ENCODE measurements around the gene LDLRAD3. TPM values are rescaled to one million over a fixed set of nuclear protein-coding genes. Genes with fewer than 3 reads are reported as not detected.

LDLRAD3 gene
- total RNA-seq, 1 donor from 2014 or later, result 18.2 TPM

DNA sequence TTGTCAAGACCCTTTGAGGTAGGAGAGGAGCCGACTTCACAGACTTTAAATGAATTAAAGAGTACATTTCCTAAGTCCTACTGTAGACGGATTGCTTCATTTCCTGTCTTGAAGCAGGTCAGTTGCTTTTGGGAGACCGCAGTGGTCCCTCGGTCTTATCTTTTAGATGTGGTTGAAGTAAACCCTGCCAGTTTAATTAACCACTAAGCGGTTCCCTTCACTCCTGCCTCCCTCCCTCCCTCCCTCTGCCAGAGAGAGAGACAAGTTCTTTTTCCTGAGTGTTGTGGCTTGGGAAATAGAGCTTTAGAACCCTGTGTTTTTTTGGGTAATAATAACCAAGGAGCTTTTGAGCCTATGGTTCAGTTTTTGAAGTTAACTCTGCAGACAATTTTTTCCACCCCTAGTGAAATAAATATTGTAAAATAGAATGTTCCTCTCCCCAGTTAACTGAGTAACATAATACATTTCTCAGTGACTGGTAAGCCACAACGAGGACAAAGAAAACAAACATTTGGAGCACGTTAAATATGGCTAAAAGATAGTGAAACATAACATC is 147.5 kb downstream of the LDLRAD3 start:
- H3K9me3 Mint-ChIP-seq (ENCODE audit: unreplicated experiment), result peaks cover 4% of the 10 kb centered on the region
- H3K4me3 Mint-ChIP-seq (ENCODE audit: unreplicated experiment), result no peak overlapping the region
- DNase-seq (ENCODE audit: extremely low spot score, unreplicated experiment), result no peak
- no peaks in the 10 kb centered on the region for H3K27me3 Mint-ChIP-seq (ENCODE audit: unreplicated experiment)
- TF ChIP-seq, protein P1, sequence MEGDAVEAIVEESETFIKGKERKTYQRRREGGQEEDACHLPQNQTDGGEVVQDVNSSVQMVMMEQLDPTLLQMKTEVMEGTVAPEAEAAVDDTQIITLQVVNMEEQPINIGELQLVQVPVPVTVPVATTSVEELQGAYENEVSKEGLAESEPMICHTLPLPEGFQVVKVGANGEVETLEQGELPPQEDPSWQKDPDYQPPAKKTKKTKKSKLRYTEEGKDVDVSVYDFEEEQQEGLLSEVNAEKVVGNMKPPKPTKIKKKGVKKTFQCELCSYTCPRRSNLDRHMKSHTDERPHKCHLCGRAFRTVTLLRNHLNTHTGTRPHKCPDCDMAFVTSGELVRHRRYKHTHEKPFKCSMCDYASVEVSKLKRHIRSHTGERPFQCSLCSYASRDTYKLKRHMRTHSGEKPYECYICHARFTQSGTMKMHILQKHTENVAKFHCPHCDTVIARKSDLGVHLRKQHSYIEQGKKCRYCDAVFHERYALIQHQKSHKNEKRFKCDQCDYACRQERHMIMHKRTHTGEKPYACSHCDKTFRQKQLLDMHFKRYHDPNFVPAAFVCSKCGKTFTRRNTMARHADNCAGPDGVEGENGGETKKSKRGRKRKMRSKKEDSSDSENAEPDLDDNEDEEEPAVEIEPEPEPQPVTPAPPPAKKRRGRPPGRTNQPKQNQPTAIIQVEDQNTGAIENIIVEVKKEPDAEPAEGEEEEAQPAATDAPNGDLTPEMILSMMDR (IDR thresholded peaks at IDR 0.05), result no peak
- peak overlapping the region; percentile 9 for H3K27ac Mint-ChIP-seq (ENCODE audit: unreplicated experiment)
- H3K36me3 Mint-ChIP-seq (ENCODE audit: unreplicated experiment), result peaks cover 29% of the 10 kb centered on the region
- peaks cover 28% of the 10 kb centered on the region for H3K4me1 Mint-ChIP-seq (ENCODE audit: unreplicated experiment)

DNA sequence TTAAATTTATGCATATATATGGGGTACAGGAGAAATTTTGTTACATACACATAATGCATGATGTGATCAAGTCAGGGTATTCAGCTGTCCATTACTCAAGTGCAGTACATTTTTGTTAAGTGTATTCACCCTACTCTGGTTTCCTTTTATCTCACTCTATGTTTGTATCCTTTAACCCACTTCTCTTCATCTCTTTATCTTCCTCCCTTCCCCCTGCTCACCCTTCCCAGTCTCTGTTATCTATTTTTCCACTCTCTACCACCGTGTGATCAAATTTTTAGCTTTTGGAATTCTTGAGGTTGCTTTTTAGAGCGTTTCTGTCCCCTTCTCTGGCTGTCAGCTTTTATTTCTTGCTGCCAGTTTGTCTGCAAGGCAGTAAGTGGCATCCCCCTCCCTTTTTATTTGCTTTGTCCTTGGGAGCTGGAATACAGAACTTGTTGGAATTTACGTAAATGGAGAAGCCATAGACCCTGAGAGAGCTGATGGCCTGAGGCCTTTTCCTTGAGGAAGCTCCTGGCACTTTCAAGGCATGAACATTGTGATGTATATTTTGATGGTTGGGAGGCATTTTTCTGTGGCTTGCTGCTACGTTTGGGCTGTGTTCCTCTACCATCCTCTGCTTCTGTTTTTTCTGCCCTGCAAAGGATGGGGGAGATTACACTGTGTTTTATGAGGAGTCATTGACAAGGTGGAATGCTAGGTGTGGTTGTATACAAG is 148.6 kb downstream of the LDLRAD3 start:
- Mint-ChIP-seq H3K4me1 (ENCODE audit: unreplicated experiment) (peaks cover 29% of the 10 kb centered on the region), H3K27ac (ENCODE audit: unreplicated experiment) (peak overlapping the region; percentile 47), H3K9me3 (ENCODE audit: unreplicated experiment) (peaks cover 4% of the 10 kb centered on the region), H3K36me3 (ENCODE audit: unreplicated experiment) (peaks cover 34% of the 10 kb centered on the region), H3K4me3 (ENCODE audit: unreplicated experiment) (no peak overlapping the region), H3K27me3 (ENCODE audit: unreplicated experiment) (no peaks in the 10 kb centered on the region)
- TF ChIP-seq, protein P1 (IDR thresholded peaks at IDR 0.05), result no peak
- no peak for DNase-seq (ENCODE audit: extremely low spot score, unreplicated experiment)

DNA sequence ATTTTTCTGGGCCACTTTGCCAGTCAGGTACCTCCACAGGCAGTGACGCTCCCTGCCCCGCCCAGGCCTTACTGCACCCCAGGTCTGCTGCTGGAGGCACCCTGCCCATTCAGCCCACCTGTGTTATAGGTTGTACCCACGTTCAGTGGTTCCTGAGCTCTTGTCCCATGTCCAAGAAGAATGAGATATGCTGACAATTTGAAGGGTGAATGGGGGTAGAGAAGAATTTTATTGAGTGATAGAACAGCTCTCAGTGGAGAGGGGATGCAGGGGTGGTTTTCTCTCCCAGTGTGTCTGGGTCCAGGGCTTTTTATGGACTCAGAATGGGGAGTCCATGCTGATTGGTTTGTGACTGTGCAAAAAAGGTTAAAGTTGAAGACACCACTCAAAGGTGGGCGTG is 149.7 kb downstream of the LDLRAD3 start:
- H3K36me3 Mint-ChIP-seq (ENCODE audit: unreplicated experiment), result peaks cover 29% of the 10 kb centered on the region
- H3K27ac Mint-ChIP-seq (ENCODE audit: unreplicated experiment), result no peak overlapping the region
- DNase-seq (ENCODE audit: extremely low spot score, unreplicated experiment), result no peak
- H3K27me3 Mint-ChIP-seq (ENCODE audit: unreplicated experiment), result no peaks in the 10 kb centered on the region
- H3K4me3 Mint-ChIP-seq (ENCODE audit: unreplicated experiment), result no peak overlapping the region
- peaks cover 36% of the 10 kb centered on the region for H3K4me1 Mint-ChIP-seq (ENCODE audit: unreplicated experiment)
- TF ChIP-seq, protein P1 (IDR thresholded peaks at IDR 0.05), result no peak
- H3K9me3 Mint-ChIP-seq (ENCODE audit: unreplicated experiment), result peaks cover 4% of the 10 kb centered on the region

DNA sequence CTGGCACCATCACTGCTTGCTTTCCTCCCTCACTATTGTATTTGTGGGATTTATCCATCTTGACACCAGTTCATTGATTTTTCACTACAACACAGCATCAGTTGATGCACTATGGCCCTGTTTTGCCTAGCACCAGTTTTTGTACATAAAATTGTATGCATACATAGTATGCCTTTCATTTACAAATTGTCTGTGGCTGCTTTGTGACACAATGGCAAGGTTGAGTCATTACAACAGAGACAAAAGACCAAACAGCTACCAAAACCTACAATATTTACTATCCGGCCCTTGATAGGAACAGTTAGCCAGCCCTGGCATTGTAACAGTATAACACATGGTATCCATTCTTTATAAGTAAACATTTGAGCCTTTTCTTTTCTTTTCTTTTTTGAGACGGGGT is 150.3 kb downstream of the LDLRAD3 start:
- H3K9me3 Mint-ChIP-seq (ENCODE audit: unreplicated experiment), result peaks cover 4% of the 10 kb centered on the region
- H3K4me1 Mint-ChIP-seq (ENCODE audit: unreplicated experiment), result peaks cover 38% of the 10 kb centered on the region
- no peak overlapping the region for H3K27ac Mint-ChIP-seq (ENCODE audit: unreplicated experiment)
- DNase-seq (ENCODE audit: extremely low spot score, unreplicated experiment), result no peak
- H3K36me3 Mint-ChIP-seq (ENCODE audit: unreplicated experiment), result peaks cover 32% of the 10 kb centered on the region
- H3K27me3 Mint-ChIP-seq (ENCODE audit: unreplicated experiment), result no peaks in the 10 kb centered on the region
- TF ChIP-seq, protein P1 (IDR thresholded peaks at IDR 0.05), result no peak
- H3K4me3 Mint-ChIP-seq (ENCODE audit: unreplicated experiment), result no peak overlapping the region

DNA sequence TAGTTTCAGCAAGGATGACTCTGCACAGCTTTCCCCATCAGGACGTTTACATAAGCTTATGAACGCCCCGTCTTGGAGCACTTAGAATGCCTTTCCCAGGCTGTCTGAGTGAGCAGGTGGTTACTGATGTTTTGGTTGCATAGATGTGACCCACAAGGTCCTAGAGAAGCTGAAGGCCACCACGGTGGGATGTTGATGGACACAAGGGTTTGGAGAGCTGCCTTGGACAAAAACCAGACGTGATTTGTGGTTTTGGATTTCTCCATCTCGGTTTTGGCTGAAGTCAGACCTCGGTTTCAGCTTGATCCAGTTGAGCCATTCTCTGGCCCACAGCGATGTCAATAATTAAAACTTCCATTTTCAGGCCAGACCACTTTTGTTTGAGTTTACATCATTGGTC is 151.9 kb downstream of the LDLRAD3 start:
- Mint-ChIP-seq H3K4me3 (ENCODE audit: unreplicated experiment) (no peak overlapping the region), H3K36me3 (ENCODE audit: unreplicated experiment) (peaks cover 40% of the 10 kb centered on the region), H3K27ac (ENCODE audit: unreplicated experiment) (no peak overlapping the region), H3K27me3 (ENCODE audit: unreplicated experiment) (no peaks in the 10 kb centered on the region), H3K9me3 (ENCODE audit: unreplicated experiment) (peaks cover 4% of the 10 kb centered on the region), H3K4me1 (ENCODE audit: unreplicated experiment) (peaks cover 34% of the 10 kb centered on the region)
- TF ChIP-seq, protein P1 (IDR thresholded peaks at IDR 0.05), result no peak
- DNase-seq (ENCODE audit: extremely low spot score, unreplicated experiment), result no peak
